ENCODE results near the gene EHHADH. TPM values are rescaled to one million over a fixed set of nuclear protein-coding genes. Genes with fewer than 3 reads are reported as not detected.

Gene EHHADH
- total and polyA plus RNA-seq, 2 donors (not counting 3 experiments of a cell fraction or from before 2014, with no cell fraction given) = 1.3 to 5.8 TPM

DNA sequence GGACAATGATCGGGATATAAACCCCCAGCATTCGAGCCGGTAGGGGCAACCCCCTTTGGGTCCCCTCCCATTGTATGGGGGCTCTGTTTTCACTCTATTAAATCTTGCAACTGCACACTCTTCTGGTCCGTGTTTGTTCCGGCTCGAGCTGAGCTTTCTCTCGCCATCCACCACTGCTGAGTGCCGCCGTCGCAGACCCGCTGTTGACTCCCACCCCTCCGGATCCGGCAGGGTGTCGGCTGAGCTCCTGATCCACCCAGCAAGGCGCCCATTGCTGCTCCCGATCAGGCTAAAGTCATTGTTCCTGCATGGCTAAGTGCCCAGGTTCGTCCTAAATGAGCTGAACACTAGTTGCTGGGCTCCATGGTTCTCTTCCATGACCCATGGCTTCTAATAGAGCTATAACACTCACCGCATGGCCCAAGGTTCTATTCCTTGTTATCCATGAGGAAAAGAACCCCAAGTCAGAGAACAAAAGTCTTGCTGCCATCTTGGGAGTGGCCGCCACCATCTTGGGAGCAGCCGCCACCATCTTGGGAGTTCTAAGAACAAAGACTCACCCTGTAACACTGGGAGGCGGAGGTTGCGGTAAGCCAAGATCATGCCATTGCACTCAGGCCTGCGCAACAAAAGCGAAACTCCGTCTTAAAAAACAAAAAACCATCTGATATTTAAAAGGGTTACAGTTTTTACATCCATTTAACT, 11.2 kb upstream of the EHHADH start:
- dilution Hi-C loops (cut with MboI; ENCODE audit: extremely low pct_ligation_motif_present, low sequenced_read_pairs) = no loop called here
- FAIRE-seq = no peak
- CTCF ChIA-PET = no interaction called here

More for the DNA sequence above, 11.2 kb upstream of the EHHADH start:
- TF ChIP-seq, protein P1, sequence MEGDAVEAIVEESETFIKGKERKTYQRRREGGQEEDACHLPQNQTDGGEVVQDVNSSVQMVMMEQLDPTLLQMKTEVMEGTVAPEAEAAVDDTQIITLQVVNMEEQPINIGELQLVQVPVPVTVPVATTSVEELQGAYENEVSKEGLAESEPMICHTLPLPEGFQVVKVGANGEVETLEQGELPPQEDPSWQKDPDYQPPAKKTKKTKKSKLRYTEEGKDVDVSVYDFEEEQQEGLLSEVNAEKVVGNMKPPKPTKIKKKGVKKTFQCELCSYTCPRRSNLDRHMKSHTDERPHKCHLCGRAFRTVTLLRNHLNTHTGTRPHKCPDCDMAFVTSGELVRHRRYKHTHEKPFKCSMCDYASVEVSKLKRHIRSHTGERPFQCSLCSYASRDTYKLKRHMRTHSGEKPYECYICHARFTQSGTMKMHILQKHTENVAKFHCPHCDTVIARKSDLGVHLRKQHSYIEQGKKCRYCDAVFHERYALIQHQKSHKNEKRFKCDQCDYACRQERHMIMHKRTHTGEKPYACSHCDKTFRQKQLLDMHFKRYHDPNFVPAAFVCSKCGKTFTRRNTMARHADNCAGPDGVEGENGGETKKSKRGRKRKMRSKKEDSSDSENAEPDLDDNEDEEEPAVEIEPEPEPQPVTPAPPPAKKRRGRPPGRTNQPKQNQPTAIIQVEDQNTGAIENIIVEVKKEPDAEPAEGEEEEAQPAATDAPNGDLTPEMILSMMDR (IDR thresholded peaks at IDR 0.05; ENCODE audit: extremely low read depth in 1 of 2, insufficient read depth in 1 of 2, low read depth in 1 of 2, low read length in 2 of 2) = no peak
- no peak for TF ChIP-seq POLR2A (IDR thresholded peaks at IDR 0.05; ENCODE audit: low read depth, low read length)
- TF ChIP-seq, protein P2, sequence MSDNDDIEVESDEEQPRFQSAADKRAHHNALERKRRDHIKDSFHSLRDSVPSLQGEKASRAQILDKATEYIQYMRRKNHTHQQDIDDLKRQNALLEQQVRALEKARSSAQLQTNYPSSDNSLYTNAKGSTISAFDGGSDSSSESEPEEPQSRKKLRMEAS (IDR thresholded peaks at IDR 0.05; ENCODE audit: insufficient read depth, insufficient read length) = no peak
- TF ChIP-seq MYC (IDR thresholded peaks at IDR 0.05; ENCODE audit: low read depth, low read length) = no peak
- no peak for TF ChIP-seq POLR2AphosphoS5 (IDR thresholded peaks at IDR 0.05; ENCODE audit: insufficient read depth, low read depth, low read length)
- TF ChIP-seq GATA2 (IDR thresholded peaks at IDR 0.05; ENCODE audit: insufficient read depth, insufficient read length, low read depth, low read length) = no peak
- TF ChIP-seq FOS (IDR thresholded peaks at IDR 0.05; ENCODE audit: borderline replicate concordance, insufficient read depth, low read length) = no peak
- no peak for TF ChIP-seq EZH2 (IDR thresholded peaks at IDR 0.05; ENCODE audit: borderline replicate concordance, low read depth, low read length, severe bottlenecking)
- TF ChIP-seq JUN (IDR thresholded peaks at IDR 0.05; ENCODE audit: borderline replicate concordance, insufficient read depth, insufficient read length, low read depth) = no peak
- no peaks in the 10 kb centered on the region for H4K20me1 ChIP-seq (replicated peaks; ENCODE audit: control insufficient read depth, extremely low read depth, insufficient read depth, low read length)
- H3K9me1 ChIP-seq (replicated peaks; ENCODE audit: control insufficient read depth, extremely low read depth, insufficient read depth, low read length) = no peaks in the 10 kb centered on the region
- H3K4me1 ChIP-seq (ENCODE audit: control insufficient read depth, extremely low read depth, insufficient read depth, low read length) = no peaks in the 10 kb centered on the region
- intact Hi-C loops (cut with micrococcal nuclease) = no loop called here
- H3K4me2 ChIP-seq (ENCODE audit: insufficient read depth, low read length) = no peak overlapping the region
- H3K4me3 ChIP-seq (replicated peaks in 1 of 3; ENCODE audit: insufficient read depth in 1 of 3, low read depth in 1 of 3, low read length in 3 of 3) = no peak overlapping the region
- H2AFZ ChIP-seq (ENCODE audit: low read depth, low read length) = no peak overlapping the region
- no TSS peak for BruUV-seq (replicated peaks)
- no peaks in the 10 kb centered on the region for H3K9me3 ChIP-seq (replicated peaks; ENCODE audit: control insufficient read depth, insufficient read depth, low read length)
- no peak overlapping the region for H3K9ac ChIP-seq (replicated peaks; ENCODE audit: extremely low read depth, insufficient read depth, low read length)
- POLR2A ChIA-PET = no interaction called here
- H3K79me2 ChIP-seq (ENCODE audit: control insufficient read depth, insufficient read depth, low read length) = no peaks in the 10 kb centered on the region
- H3K36me3 ChIP-seq (ENCODE audit: control insufficient read depth in 2 of 2, extremely low read depth in 1 of 2, insufficient read depth in 2 of 2, low read length in 2 of 2) = no peaks in the 10 kb centered on the region
- peaks cover 0 to 12% of the 10 kb centered on the region in 2 experiments for H3K27me3 ChIP-seq (ENCODE audit: control insufficient read depth in 2 of 2, insufficient read depth in 2 of 2, low read length in 2 of 2)
- H3K27ac ChIP-seq (ENCODE audit: insufficient read depth, low read depth, low read length) = no peak overlapping the region
- no peak for DNase-seq (ENCODE audit: low read depth, low spot score)

Measured in endothelial cell of umbilical vein (primary cell).